Mesendoderm (in vitro differentiated cells): Measurements from ENCODE around the gene PDZD2.

ENCODE experiments used
- DNase-seq: peaks from one replicate; pipeline ENCODE4 v3.0.0; 2013
- H2AK5ac ChIP-seq: 2 replicates; pipeline ENCODE4 v1.6.1; 2013; ENCODE audit warnings: low read length, inconsistent platforms
- H2BK120ac ChIP-seq: 2 replicates; pipeline ENCODE4 v1.6.1; 2013; ENCODE audit warnings: low read depth, mild to moderate bottlenecking, low read length, moderate library complexity, mixed read lengths
- H2BK15ac ChIP-seq: replicated peaks from 2 replicates; pipeline ENCODE4 v1.6.1; 2013; ENCODE audit warnings: low read depth, mild to moderate bottlenecking, moderate library complexity
- H2BK5ac ChIP-seq: 2 replicates; pipeline ENCODE4 v1.6.1; 2013; ENCODE audit warnings: low read length, inconsistent platforms
- H3K18ac ChIP-seq: 2 replicates; pipeline ENCODE4 v1.6.1; 2013; ENCODE audit warnings: mild to moderate bottlenecking, low read length, mixed read lengths
- H3K23ac ChIP-seq: one replicate; pipeline ENCODE4 v1.6.1; 2013; ENCODE audit warnings: low read length
- H3K27ac ChIP-seq: 2 replicates; pipeline ENCODE4 v1.5.1; 2013; ENCODE audit warnings: low read depth, mild to moderate bottlenecking, inconsistent platforms, low read length, moderate library complexity
- H3K27me3 ChIP-seq: 2 replicates; pipeline ENCODE4 v1.6.1; 2013; ENCODE audit warnings: low read length, control low read depth, mild to moderate bottlenecking, inconsistent platforms; ENCODE audit not compliant: insufficient read depth, poor library complexity
- H3K36me3 ChIP-seq: 2 replicates; pipeline ENCODE4 v1.6.1; 2013; ENCODE audit warnings: low read length, inconsistent platforms; ENCODE audit not compliant: control insufficient read depth, insufficient read depth
- H3K4ac ChIP-seq: one replicate; pipeline ENCODE4 v1.6.1; 2013; ENCODE audit warnings: low read depth, mild to moderate bottlenecking, low read length, moderate library complexity
- H3K4me1 ChIP-seq: 2 replicates; pipeline ENCODE4 v1.6.1; 2013; ENCODE audit warnings: low read depth, low read length, inconsistent platforms; ENCODE audit not compliant: control insufficient read depth
- H3K4me2 ChIP-seq: 2 replicates; pipeline ENCODE4 v1.6.1; 2013; ENCODE audit warnings: low read length
- H3K4me3 ChIP-seq: 2 replicates; pipeline ENCODE4 v1.5.1; 2013; ENCODE audit warnings: mild to moderate bottlenecking, low read length
- H3K56ac ChIP-seq: one replicate; pipeline ENCODE4 v1.6.1; 2013; ENCODE audit warnings: low read length
- H3K79me1 ChIP-seq: 2 replicates; pipeline ENCODE4 v1.6.1; 2013; ENCODE audit warnings: low read length, inconsistent platforms
- H3K79me2 ChIP-seq: 2 replicates; pipeline ENCODE4 v1.6.1; 2013; ENCODE audit warnings: mild to moderate bottlenecking, low read length; ENCODE audit not compliant: control insufficient read depth, insufficient read depth
- H3K9ac ChIP-seq: 2 replicates; pipeline ENCODE4 v1.6.1; 2013; ENCODE audit warnings: low read length, inconsistent platforms
- H4K5ac ChIP-seq: one replicate; pipeline ENCODE4 v1.6.1; 2013; ENCODE audit warnings: low read length
- H4K8ac ChIP-seq: one replicate; pipeline ENCODE4 v1.6.1; 2013; ENCODE audit warnings: low read depth, mild to moderate bottlenecking, control low read depth, low read length, moderate library complexity
- WGBS: extraction: QIAGEN DNeasy Blood & Tissue Kit; methylation state at CpG from one replicate; pipeline ENCODE4 v1.1.7; 2013; ENCODE audit warnings: low lambda C conversion rate, missing lambda C conversion rate; ENCODE audit not compliant: insufficient coverage; ENCODE audit errors: extremely low coverage; 5-methylcytosine and 5-hydroxymethylcytosine counted together

PDZD2 gene

GRCh38 chr5:32156635-32157034, 517.7 kb downstream of the PDZD2 start:
- Histone ChIP-seq H3K4me1 (peaks cover 4% of the 10 kb centered on the region), H2BK120ac (no peak overlapping the region), H4K8ac (no peak overlapping the region), H3K4ac (no peak overlapping the region), H3K4me2 (no peak overlapping the region), H4K5ac (no peak overlapping the region), H3K36me3 (peaks cover 2% of the 10 kb centered on the region), H3K27me3 (no peaks in the 10 kb centered on the region), H3K79me2 (peaks cover 80% of the 10 kb centered on the region), H3K18ac (no peak overlapping the region), H3K27ac (no peak overlapping the region), H3K23ac (no peak overlapping the region), H2BK15ac (no peak overlapping the region), H2AK5ac (no peak overlapping the region), H3K4me3 (no peak overlapping the region), H3K79me1 (peaks cover 8% of the 10 kb centered on the region), H2BK5ac (no peak overlapping the region), H3K9ac (no peak overlapping the region), H3K56ac (no peak overlapping the region)
- peak; percentile 53 for DNase-seq
- WGBS, result no CpG with 5 or more reads among the region's 9 CpGs

GRCh38 chr5:32157078-32157477, 518.1 kb downstream of the PDZD2 start:
- Histone ChIP-seq H3K18ac (no peak overlapping the region), H3K23ac (no peak overlapping the region), H3K79me1 (peaks cover 8% of the 10 kb centered on the region), H2BK15ac (no peak overlapping the region), H3K9ac (peak overlapping the region; percentile 5), H4K5ac (no peak overlapping the region), H3K4me3 (no peak overlapping the region), H2BK5ac (no peak overlapping the region), H2BK120ac (no peak overlapping the region), H4K8ac (no peak overlapping the region), H3K27ac (no peak overlapping the region), H2AK5ac (no peak overlapping the region), H3K4me2 (no peak overlapping the region), H3K79me2 (peaks cover 77% of the 10 kb centered on the region), H3K36me3 (peaks cover 2% of the 10 kb centered on the region), H3K56ac (no peak overlapping the region), H3K4me1 (peaks cover 4% of the 10 kb centered on the region), H3K4ac (no peak overlapping the region), H3K27me3 (no peaks in the 10 kb centered on the region)
- WGBS, result no CpG with 5 or more reads among the region's 4 CpGs
- DNase-seq, result no peak

- Histone ChIP-seq H3K4ac (no peak overlapping the region), H3K79me2 (peaks cover 78% of the 10 kb centered on the region), H3K27ac (no peak overlapping the region), H4K8ac (no peak overlapping the region), H3K27me3 (no peaks in the 10 kb centered on the region), H3K23ac (no peak overlapping the region), H3K9ac (no peak overlapping the region), H3K4me3 (no peak overlapping the region), H3K4me2 (no peak overlapping the region), H2BK15ac (no peak overlapping the region), H3K4me1 (peaks cover 4% of the 10 kb centered on the region), H2BK120ac (no peak overlapping the region), H3K79me1 (peaks cover 8% of the 10 kb centered on the region), H3K18ac (no peak overlapping the region), H3K56ac (no peak overlapping the region), H4K5ac (no peak overlapping the region), H3K36me3 (peaks cover 2% of the 10 kb centered on the region), H2BK5ac (no peak overlapping the region), H2AK5ac (no peak overlapping the region)
- WGBS, result 100% methylated on average over 1 of the region's 2 CpGs
- no peak for DNase-seq
Observed at GRCh38 chr5:32158679-32158975, 519.7 kb downstream of the PDZD2 start.

GRCh38 chr5:32159328-32160072, 520.6 kb downstream of the PDZD2 start:
- Histone ChIP-seq H2BK5ac (no peak overlapping the region), H3K9ac (no peak overlapping the region), H2BK120ac (no peak overlapping the region), H3K56ac (no peak overlapping the region), H4K5ac (no peak overlapping the region), H3K27me3 (no peaks in the 10 kb centered on the region), H3K27ac (no peak overlapping the region), H3K23ac (no peak overlapping the region), H3K4me3 (no peak overlapping the region), H3K18ac (no peak overlapping the region), H3K4me2 (no peak overlapping the region), H4K8ac (no peak overlapping the region), H3K4ac (no peak overlapping the region), H2BK15ac (no peak overlapping the region), H3K4me1 (peaks cover 4% of the 10 kb centered on the region), H2AK5ac (no peak overlapping the region), H3K36me3 (peaks cover 2% of the 10 kb centered on the region), H3K79me2 (peaks cover 75% of the 10 kb centered on the region), H3K79me1 (peaks cover 8% of the 10 kb centered on the region)
- DNase-seq, result no peak
- WGBS, result no CpG with 5 or more reads among the region's 2 CpGs

GRCh38 chr5:32160228-32160627, 521.3 kb downstream of the PDZD2 start:
- Histone ChIP-seq H3K9ac (no peak overlapping the region), H3K36me3 (peaks cover 2% of the 10 kb centered on the region), H2AK5ac (no peak overlapping the region), H3K4me1 (peaks cover 4% of the 10 kb centered on the region), H2BK15ac (no peak overlapping the region), H3K23ac (no peak overlapping the region), H2BK5ac (no peak overlapping the region), H4K5ac (no peak overlapping the region), H3K56ac (no peak overlapping the region), H2BK120ac (no peak overlapping the region), H3K27ac (no peak overlapping the region), H3K79me1 (peaks cover 8% of the 10 kb centered on the region), H3K4me2 (no peak overlapping the region), H3K27me3 (no peaks in the 10 kb centered on the region), H3K4ac (no peak overlapping the region), H4K8ac (no peak overlapping the region), H3K79me2 (peaks cover 73% of the 10 kb centered on the region), H3K18ac (no peak overlapping the region), H3K4me3 (no peak overlapping the region)
- no CpG with 5 or more reads among the region's 1 CpG for WGBS
- DNase-seq, result no peak
